Upper lobe of right lung (tissue), 1 donor: ENCODE data around the gene LRCH4. TPM values are rescaled to one million over a fixed set of nuclear protein-coding genes. Genes with fewer than 3 reads are reported as not detected.
"Not testable (repeated sequence)": the region's sequence is repeated elsewhere in the genome, so short reads cannot be mapped to it uniquely, and the experiment has no call there.

Experiments
- ATAC-seq: fragments of 200-7000 bp; cut with Tn5 transposase; one replicate; pipeline ENCODE4 v1.9.1; 2020; ENCODE audit warnings: mild to moderate bottlenecking, moderate library complexity
- DNase-seq: peaks from one replicate; pipeline ENCODE4 v3.0.0-alpha.2; 2020
- H3K27ac ChIP-seq: fragments of 200-600 bp; one replicate; pipeline ENCODE4 v1.8.0; 2022
- H3K27me3 ChIP-seq: fragments of 200-600 bp; one replicate; pipeline ENCODE4 v1.8.0; 2022; ENCODE audit warnings: mild to moderate bottlenecking
- H3K36me3 ChIP-seq: fragments of 200-600 bp; one replicate; pipeline ENCODE4 v1.8.0; 2022
- H3K4me1 ChIP-seq: fragments of 200-600 bp; one replicate; pipeline ENCODE4 v1.8.0; 2022
- H3K4me3 ChIP-seq: fragments of 200-600 bp; one replicate; pipeline ENCODE4 v1.8.0; 2022; ENCODE audit warnings: mild to moderate bottlenecking
- H3K9me3 ChIP-seq: fragments of 200-600 bp; one replicate; pipeline ENCODE4 v1.8.0; 2022
- intact Hi-C: fragments of 100-400 bp; cut with DNase I; formaldehyde crosslinking; loops from one replicate; pipeline ENCODE4 v1.11.0; 2022
- total RNA-seq: library from RNA; stranded (reverse); fragmentation: NEBNext Ultra II Directional; extraction: Animal tissue kit (Norgen Biotek cat#: 25700); gene quantifications from one replicate; pipeline ENCODE4 v1.2.1, GENCODE V29; 2021
- TF ChIP-seq, protein P1 (sequence below): fragments of 200-600 bp; IDR thresholded peaks from one replicate; pipeline ENCODE4 v1.8.0; 2022; ENCODE audit warnings: antibody characterized with exemption
- donor health status: DM: no; HTN: yes; CAD: no; lungs with severe emphysema.

LRCH4 gene
- total RNA-seq, 1 donor from 2014 or later = 88.0 TPM

DNA sequence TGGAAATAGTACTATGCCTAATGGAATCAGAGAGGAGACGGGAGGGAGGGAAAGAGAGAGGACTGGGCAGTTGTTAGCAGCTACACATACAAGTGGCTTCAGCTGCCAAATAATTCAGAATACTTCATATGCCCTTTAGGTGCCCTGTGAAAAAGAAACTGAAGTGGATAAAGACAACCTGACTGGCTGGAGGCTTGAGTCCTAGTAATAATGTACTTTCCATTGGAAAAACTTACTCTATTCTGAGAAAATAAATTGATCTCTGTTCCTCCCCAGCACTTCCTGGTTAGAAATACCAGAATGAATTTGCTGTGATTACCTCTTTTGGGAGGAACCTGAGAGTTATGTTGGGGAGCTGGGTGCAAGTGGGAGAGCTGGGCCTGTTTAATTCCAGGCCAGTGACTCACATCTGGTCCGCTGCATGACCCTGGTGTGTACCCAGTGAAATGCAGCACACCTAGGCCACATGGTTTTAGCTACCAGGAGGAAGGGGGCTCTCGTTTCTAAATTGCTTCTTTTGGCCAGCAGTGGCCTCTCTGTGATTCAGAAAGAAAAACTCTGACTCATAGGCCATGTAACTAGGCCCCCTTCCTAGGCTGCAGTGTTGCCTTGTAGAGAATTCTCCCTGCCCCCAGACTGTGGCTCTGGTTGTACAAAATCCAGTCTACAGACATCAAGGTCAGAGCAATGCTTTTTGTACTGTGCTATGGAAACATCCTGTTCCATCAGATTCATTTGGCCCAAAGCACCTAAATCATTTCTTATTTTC, 40.4 kb downstream of the LRCH4 start:
- TF ChIP-seq, protein P1, sequence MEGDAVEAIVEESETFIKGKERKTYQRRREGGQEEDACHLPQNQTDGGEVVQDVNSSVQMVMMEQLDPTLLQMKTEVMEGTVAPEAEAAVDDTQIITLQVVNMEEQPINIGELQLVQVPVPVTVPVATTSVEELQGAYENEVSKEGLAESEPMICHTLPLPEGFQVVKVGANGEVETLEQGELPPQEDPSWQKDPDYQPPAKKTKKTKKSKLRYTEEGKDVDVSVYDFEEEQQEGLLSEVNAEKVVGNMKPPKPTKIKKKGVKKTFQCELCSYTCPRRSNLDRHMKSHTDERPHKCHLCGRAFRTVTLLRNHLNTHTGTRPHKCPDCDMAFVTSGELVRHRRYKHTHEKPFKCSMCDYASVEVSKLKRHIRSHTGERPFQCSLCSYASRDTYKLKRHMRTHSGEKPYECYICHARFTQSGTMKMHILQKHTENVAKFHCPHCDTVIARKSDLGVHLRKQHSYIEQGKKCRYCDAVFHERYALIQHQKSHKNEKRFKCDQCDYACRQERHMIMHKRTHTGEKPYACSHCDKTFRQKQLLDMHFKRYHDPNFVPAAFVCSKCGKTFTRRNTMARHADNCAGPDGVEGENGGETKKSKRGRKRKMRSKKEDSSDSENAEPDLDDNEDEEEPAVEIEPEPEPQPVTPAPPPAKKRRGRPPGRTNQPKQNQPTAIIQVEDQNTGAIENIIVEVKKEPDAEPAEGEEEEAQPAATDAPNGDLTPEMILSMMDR = no peak
- ATAC-seq (peak; percentile 75), DNase-seq (no peak)
- Histone ChIP-seq H3K9me3 (no peaks in the 10 kb centered on the region), H3K4me3 (no peak overlapping the region), H3K4me1 (peaks cover 54% of the 10 kb centered on the region), H3K27me3 (no peaks in the 10 kb centered on the region), H3K36me3 (peaks cover 5% of the 10 kb centered on the region), H3K27ac (peak overlapping the region; percentile 77)
- intact Hi-C loops = no loop called here

DNA sequence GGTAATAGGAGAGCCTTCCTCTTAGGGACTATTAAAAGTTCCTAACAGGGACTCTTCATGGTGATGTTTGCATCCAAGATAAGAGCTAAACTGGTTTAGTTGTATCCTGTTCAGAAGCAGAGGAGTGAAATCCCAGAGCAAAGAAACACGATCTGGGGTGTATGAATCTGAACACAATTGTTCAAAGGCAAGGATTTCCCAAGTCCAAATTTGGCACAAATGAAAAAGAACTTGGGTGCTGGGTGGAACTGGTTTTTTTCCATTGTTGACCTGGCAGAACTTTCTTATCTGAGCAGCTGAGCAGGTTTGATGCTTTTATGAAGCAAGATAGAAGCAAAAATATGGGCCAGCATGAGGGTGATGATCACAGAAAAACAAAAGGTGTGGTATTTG, 41.0 kb downstream of the LRCH4 start:
- TF ChIP-seq, protein P1 = no peak
- H3K4me3 ChIP-seq = no peak overlapping the region
- ATAC-seq (peak; percentile 3), DNase-seq (no peak)
- H3K4me1 ChIP-seq = peaks cover 59% of the 10 kb centered on the region
- no peaks in the 10 kb centered on the region for H3K27me3 ChIP-seq
- no peaks in the 10 kb centered on the region for H3K9me3 ChIP-seq
- intact Hi-C loops = no loop called here
- no peaks in the 10 kb centered on the region for H3K36me3 ChIP-seq
- peak overlapping the region; percentile 77 for H3K27ac ChIP-seq

DNA sequence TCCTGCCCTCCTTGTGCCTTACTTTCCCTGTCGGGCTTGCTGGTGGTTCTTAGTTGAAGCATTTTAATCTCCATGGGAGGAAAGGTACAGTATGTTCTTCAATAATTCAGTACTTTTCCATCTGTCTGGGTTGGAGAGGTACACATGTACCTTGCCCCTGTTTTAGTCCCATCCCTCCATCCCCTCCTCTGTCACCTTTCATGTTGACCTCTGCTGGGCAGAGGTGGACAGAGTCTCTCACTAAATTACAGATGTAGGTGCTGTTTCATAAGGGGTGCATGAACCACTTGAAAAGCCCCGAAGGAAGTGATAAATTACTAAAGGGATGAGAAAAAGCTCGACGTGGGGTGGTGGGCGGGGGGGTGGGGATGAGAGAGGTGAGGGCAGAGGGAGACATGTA, 41.5 kb downstream of the LRCH4 start:
- TF ChIP-seq, protein P1 = no peak
- H3K9me3 ChIP-seq = no peaks in the 10 kb centered on the region
- H3K36me3 ChIP-seq = no peaks in the 10 kb centered on the region
- H3K4me1 ChIP-seq = peaks cover 62% of the 10 kb centered on the region
- intact Hi-C loops = no loop called here
- no peak overlapping the region for H3K4me3 ChIP-seq
- peak overlapping the region; percentile 77 for H3K27ac ChIP-seq
- no peak for DNase-seq
- no peaks in the 10 kb centered on the region for H3K27me3 ChIP-seq
- ATAC-seq = no peak

DNA sequence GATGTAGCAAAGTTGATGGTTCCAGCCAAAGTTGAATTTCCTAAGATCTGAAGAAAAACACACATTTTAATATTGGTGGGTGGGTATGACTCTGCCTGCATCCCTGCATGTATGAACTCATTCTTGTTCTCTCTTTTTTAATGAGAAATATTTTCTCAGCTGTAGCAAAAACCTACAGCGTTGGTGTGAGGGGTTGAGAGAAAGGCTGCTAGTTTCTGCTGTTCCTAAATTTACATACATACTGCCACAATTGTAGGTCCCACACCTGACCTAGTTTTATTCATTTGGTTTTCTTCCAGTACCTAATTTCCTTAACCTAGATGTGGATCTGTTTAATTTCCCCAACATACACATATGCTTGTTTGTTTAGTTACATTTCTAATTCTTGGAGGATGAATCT, 42.3 kb downstream of the LRCH4 start:
- Histone ChIP-seq H3K27me3 (no peaks in the 10 kb centered on the region), H3K4me3 (no peak overlapping the region), H3K4me1 (peaks cover 56% of the 10 kb centered on the region), H3K9me3 (no peaks in the 10 kb centered on the region), H3K36me3 (no peaks in the 10 kb centered on the region), H3K27ac (no peak overlapping the region)
- DNase-seq = no peak
- no peak for ATAC-seq
- intact Hi-C loops = no loop called here
- TF ChIP-seq, protein P1 = no peak

DNA sequence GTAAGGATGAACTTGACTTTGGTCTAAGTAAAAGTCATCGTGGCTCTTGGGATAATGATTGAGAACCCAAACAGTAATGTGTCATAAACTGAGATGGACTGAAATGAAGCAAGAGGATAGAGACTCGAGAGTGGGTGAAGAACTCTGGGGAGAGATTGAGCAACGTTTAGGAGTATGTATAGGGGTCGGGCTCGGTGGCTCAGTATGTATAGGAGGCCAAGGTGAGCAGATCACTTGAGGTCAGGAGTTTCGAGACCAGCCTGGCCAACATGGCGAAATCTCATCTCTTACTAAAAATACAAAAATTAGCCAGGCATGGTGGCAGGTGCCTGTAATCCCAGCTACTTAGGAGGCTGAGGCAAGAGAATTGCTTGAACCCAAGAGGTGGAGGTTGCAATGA, 44.6 kb downstream of the LRCH4 start:
- ATAC-seq, intact Hi-C loops, H3K9me3 ChIP-seq, DNase-seq, H3K27me3 ChIP-seq, H3K4me3 ChIP-seq, H3K36me3 ChIP-seq, H3K27ac ChIP-seq: not testable (repeated sequence)
- peaks cover 37% of the 10 kb centered on the region for H3K4me1 ChIP-seq

DNA sequence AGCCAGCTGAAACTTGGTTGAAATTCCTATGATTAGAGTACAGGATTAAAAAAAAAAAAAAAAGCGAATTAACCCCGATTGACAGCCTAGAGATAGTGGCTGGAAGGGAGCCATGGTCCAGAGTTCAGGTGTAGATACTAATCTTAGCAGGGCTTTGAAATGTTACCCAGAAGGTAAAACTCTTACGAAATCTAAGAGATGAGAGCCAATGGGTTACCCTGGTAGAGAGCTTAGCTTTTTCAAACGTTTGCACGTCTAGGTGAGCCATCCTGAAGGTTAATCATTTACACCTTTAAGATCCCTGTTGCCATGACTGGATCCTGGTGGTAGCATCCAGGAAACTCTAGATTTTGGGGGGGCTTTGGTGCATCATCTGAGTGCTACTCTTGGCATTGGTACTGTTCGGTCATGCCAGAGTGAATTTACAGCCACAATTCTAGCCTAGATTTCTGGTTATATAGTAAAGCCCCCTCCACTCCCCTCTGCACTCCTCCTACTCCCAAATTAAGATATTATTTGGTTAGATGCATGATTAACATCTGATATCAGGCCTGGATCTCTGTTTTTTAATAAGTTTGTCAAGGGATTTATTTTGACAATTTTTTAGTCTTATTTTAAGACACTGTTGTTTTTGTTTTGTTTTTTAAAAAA, 45.7 kb downstream of the LRCH4 start:
- peak overlapping the region; percentile 75 for H3K4me3 ChIP-seq
- TF ChIP-seq, protein P1 = no peak
- no peaks in the 10 kb centered on the region for H3K36me3 ChIP-seq
- peak overlapping the region; percentile 51 for H3K27ac ChIP-seq
- intact Hi-C loops = no loop called here
- H3K27me3 ChIP-seq = no peaks in the 10 kb centered on the region
- H3K4me1 ChIP-seq = peaks cover 26% of the 10 kb centered on the region
- DNase-seq = no peak
- ATAC-seq = no peak
- H3K9me3 ChIP-seq = no peaks in the 10 kb centered on the region
